Measurements from ENCODE around the gene TANC1.

The TANC1 gene

GRCh38 chr2:159165048-159165447, 196.6 kb downstream of the TANC1 start:
- no peak overlapping the region for H3K4me3 ChIP-seq (ENCODE audit: low read depth in 1 of 2, low read length in 1 of 2)
- H3K9me3 ChIP-seq, result no peaks in the 10 kb centered on the region
- H3K4me1 ChIP-seq (ENCODE audit: control insufficient read depth in 1 of 2, insufficient read depth in 1 of 2, low read depth in 1 of 2, low read length in 1 of 2), result peaks cover 13% of the 10 kb centered on the region in 2 experiments
- no peak overlapping the region for H3K27ac ChIP-seq
- H3K36me3 ChIP-seq, result no peaks in the 10 kb centered on the region
- no peaks in the 10 kb centered on the region for H3K27me3 ChIP-seq
- no peak for TF ChIP-seq CTCF (IDR thresholded peaks at IDR 0.05)

GRCh38 chr2:159168707-159169106, 200.3 kb downstream of the TANC1 start:
- H3K4me3 ChIP-seq (ENCODE audit: low read depth in 1 of 2, low read length in 1 of 2), result no peak overlapping the region
- no peaks in the 10 kb centered on the region for H3K4me1 ChIP-seq (ENCODE audit: control insufficient read depth in 1 of 2, insufficient read depth in 1 of 2, low read depth in 1 of 2, low read length in 1 of 2)
- H3K36me3 ChIP-seq, result no peaks in the 10 kb centered on the region
- no peaks in the 10 kb centered on the region for H3K27me3 ChIP-seq
- H3K27ac ChIP-seq, result no peak overlapping the region
- no peak for TF ChIP-seq CTCF (IDR thresholded peaks at IDR 0.05)
- H3K9me3 ChIP-seq, result no peaks in the 10 kb centered on the region

GRCh38 chr2:159169187-159169586, 200.7 kb downstream of the TANC1 start:
- Histone ChIP-seq H3K36me3 (no peaks in the 10 kb centered on the region), H3K27ac (no peak overlapping the region)

GRCh38 chr2:159172403-159172802, 204.0 kb downstream of the TANC1 start:
- Histone ChIP-seq H3K36me3 (no peaks in the 10 kb centered on the region), H3K27me3 (no peaks in the 10 kb centered on the region), H3K9me3 (no peaks in the 10 kb centered on the region), H3K4me3 (ENCODE audit: low read depth in 1 of 2, low read length in 1 of 2) (no peak overlapping the region), H3K27ac (no peak overlapping the region), H3K4me1 (ENCODE audit: control insufficient read depth in 1 of 2, insufficient read depth in 1 of 2, low read depth in 1 of 2, low read length in 1 of 2) (no peaks in the 10 kb centered on the region)
- no peak for TF ChIP-seq CTCF (IDR thresholded peaks at IDR 0.05)

More at GRCh38 chr2:159169187-159169586, 200.7 kb downstream of the TANC1 start:
- no peaks in the 10 kb centered on the region for H3K27me3 ChIP-seq
- no peak for TF ChIP-seq CTCF (IDR thresholded peaks at IDR 0.05)
- no peaks in the 10 kb centered on the region for H3K9me3 ChIP-seq
- H3K4me3 ChIP-seq (ENCODE audit: low read depth in 1 of 2, low read length in 1 of 2), result no peak overlapping the region
- H3K4me1 ChIP-seq (ENCODE audit: control insufficient read depth in 1 of 2, insufficient read depth in 1 of 2, low read depth in 1 of 2, low read length in 1 of 2), result no peaks in the 10 kb centered on the region

GRCh38 chr2:159174759-159175158, 206.3 kb downstream of the TANC1 start:
- H3K9me3 ChIP-seq, result no peaks in the 10 kb centered on the region
- H3K36me3 ChIP-seq, result no peaks in the 10 kb centered on the region
- H3K4me1 ChIP-seq (ENCODE audit: control insufficient read depth in 1 of 2, insufficient read depth in 1 of 2, low read depth in 1 of 2, low read length in 1 of 2), result no peaks in the 10 kb centered on the region
- no peak for TF ChIP-seq CTCF (IDR thresholded peaks at IDR 0.05)
- H3K4me3 ChIP-seq (ENCODE audit: low read depth in 1 of 2, low read length in 1 of 2), result no peak overlapping the region
- no peaks in the 10 kb centered on the region for H3K27me3 ChIP-seq
- no peak overlapping the region for H3K27ac ChIP-seq

- H3K36me3 ChIP-seq, result no peaks in the 10 kb centered on the region
- TF ChIP-seq CTCF (IDR thresholded peaks at IDR 0.05), result no peak
- no peaks in the 10 kb centered on the region for H3K27me3 ChIP-seq
- no peak overlapping the region for H3K27ac ChIP-seq
- no peaks in the 10 kb centered on the region for H3K4me1 ChIP-seq (ENCODE audit: control insufficient read depth in 1 of 2, insufficient read depth in 1 of 2, low read depth in 1 of 2, low read length in 1 of 2)
- no peak overlapping the region for H3K4me3 ChIP-seq (ENCODE audit: low read depth in 1 of 2, low read length in 1 of 2)
- H3K9me3 ChIP-seq, result no peaks in the 10 kb centered on the region
Observed at GRCh38 chr2:159175182-159175581, 206.7 kb downstream of the TANC1 start.
